ENCODE measurements around the gene CHRNA3.

The CHRNA3 gene

GRCh38 chr15:78636378-78636859 lies 15.6 kb upstream of the CHRNA3 start:
- DNase-seq (ENCODE audit: low read depth in 2 of 2) = no peak

DNA sequence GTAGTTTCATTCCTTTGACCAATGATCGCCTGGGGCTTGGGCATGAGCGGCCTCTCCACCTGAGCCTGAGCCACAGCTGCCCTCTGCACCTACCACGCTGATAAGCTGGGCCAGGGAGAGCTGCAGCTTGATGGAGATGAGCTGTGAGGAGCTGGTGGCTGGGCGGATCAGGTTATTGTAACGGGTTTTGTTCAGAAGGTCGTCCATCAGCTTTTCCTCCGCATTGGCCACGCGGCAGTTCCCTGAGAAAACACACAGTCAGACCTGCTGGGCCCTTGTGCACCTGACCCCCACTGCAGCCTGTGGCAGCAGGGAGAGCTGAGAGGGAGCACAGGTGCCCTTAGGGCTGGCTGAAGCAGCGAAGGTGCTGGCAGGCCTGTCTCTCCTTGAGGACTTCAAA lies 14.6 kb upstream of the CHRNA3 start:
- DNase-seq (ENCODE audit: low read depth in 2 of 2) = no peak

GRCh38 chr15:78634210-78635145 lies 13.7 kb upstream of the CHRNA3 start:
- no peak for DNase-seq (ENCODE audit: low read depth in 2 of 2)

DNA sequence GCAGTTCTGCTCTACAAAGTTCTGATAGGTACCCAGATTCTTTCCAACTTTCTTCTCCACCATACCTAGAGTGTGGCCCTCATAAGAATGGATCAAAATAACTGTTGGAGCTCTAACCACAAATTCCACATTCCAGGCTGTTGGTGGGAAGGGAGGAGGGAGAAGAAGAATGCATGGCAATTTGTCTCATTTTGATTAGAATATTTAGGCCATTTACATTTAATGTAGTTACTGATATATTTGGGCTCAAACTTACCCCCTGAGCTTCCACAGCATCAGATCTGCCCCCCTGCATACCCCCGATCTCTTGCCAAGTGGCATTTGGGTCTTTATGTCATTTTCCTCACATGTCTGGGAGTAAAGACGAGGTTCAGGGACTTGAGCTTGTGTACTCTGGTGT lies 12.6 kb upstream of the CHRNA3 start:
- DNase-seq (ENCODE audit: low read depth in 2 of 2) = no peak

DNA sequence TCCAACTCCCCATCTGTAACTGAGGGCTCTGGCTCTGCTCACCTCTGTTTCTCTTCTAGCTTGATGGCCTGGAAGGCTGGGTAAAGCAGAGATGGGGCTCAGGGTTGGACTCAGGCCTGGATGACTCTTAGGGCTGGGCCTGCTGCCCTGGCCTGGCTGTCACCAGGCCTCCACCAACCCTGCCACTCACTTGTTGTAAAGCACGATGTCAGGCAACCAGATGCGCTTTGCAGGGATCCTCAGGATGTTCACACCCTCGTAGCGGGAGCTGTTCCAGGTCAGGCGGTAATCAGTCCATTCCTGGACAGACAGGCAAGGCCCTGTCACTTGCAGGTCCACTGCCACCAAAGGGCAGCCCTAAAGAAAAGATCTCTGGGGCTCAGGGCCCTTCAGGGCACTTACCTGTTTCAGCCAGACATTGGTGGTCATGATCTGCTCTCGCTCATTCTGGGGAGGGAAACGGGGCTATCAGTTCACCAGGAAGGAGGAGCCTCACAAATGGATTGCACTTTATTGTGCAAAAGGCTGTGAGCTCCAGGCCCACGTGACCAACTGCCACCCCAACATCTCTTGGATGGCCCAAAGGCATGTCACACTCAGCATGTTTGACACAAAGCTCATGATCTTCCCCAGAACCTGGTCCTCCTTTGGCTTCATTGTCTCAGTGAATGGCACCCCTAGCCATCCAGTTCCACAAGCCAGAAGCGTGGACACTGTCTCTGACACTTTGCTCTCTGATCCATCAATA lies 10.3 kb upstream of the CHRNA3 start:
- no peak for DNase-seq (ENCODE audit: low read depth in 2 of 2)

DNA sequence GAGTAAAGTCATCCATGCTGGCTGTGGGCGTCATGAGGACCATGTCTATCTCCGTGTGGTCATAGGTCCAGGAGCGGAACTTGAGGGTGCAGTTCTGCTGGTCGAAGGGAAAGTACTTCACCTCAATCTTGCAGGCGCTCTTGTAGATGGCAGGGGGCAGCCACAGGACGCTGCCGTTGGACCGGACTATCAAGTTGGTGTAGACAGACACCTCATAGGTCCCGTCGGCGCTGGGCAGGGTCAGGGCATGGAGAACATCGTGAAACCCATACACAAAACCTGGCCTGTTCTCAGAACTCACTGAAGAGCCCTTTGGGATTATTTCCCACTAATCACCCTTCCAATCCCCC lies 8.9 kb upstream of the CHRNA3 start:
- no peak for DNase-seq (ENCODE audit: low read depth in 2 of 2)

DNA sequence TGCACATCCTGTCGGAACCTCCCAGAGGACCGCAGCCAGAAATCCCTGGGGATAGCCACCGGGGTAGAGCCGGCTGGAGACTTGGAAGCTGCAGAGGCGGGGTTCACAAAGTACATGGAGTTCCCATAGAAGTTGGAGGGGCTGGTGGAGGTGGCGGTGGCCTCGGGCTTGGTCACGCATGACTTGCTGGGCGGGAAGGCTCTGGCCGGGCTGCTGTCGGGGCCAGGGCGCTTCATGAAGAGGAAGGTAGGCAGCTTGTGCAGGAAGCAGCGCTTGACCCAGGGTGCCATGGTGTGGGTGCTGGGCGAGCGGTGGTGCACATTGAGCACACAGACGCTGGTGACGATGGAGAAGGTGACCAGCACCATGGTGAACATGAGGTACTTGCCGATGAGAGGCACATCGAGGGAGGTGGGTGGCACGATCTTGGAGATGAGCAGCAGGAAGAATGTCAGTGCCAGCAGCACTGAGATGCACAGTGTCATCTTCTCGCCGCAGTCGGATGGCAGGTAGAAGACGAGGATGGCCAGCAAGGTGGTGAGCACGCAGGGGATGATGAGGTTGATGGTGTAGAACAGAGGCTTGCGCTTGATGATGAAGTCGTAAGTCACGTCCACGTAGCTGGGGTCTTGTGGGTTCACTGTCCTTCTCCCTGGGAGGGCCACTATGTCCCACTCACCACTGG lies 8.4 kb upstream of the CHRNA3 start:
- DNase-seq (ENCODE audit: low read depth in 2 of 2) = no peak

DNA sequence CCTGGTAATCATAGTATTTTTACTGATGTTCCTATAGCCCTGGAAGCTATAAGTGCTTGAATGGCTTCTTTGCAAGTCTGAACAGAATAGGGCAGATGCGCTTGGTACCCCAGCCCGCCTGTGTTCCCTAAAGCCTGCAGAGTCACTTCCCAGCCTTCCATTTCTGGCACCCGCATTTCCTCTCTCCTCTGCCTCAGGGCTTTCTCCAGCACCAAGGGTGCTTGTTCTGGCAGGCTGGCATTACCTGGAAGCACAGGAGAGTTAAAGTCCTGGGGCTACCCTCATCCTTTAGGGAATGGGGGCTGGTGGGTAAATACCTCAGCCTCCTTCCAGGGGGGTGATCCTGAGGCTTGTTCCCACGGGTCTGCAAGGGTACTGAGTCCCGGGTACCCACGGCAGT lies 7.4 kb upstream of the CHRNA3 start:
- DNase-seq (ENCODE audit: low read depth in 2 of 2) = no peak

GRCh38 chr15:78627348-78627747 lies 6.6 kb upstream of the CHRNA3 start:
- no peak for DNase-seq (ENCODE audit: low read depth in 2 of 2)

- no peak for DNase-seq (ENCODE audit: low read depth in 2 of 2)
These were observed 5.7 kb upstream of the CHRNA3 start for GRCh38 chr15:78626381-78626995.

DNA sequence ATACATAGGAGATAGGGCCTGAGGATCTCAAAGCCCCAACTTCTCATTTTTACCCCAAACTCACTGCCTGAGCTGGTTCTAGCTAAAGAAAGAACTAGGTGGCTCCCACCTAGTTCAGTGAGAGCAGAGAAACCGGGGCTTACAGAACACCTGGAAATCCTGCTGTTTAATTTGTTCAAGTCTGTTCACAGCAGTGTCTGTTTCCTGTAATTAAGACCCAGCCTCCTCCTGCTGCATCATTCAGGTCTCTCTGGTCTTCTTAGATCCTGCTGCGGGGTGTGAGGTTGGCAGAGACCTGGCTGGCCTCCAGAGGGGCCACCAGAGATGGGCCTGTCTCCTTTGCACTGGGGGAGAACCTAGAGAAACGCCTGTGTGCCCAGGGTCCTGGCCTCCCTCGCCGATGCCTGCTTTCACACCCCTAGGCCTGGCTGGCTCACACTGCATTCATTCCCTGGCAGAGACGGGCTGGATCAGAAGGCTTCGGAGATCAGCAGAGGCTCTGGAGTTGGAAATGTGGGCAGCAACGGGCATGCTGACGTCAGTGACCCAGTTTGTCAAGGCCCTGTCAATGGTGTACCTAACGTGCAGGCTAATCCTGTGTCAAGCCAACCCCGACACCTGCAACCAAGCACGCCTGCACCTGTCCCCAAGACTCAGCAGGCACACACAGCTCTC lies 4.9 kb upstream of the CHRNA3 start:
- no peak for DNase-seq (ENCODE audit: low read depth in 2 of 2)

DNA sequence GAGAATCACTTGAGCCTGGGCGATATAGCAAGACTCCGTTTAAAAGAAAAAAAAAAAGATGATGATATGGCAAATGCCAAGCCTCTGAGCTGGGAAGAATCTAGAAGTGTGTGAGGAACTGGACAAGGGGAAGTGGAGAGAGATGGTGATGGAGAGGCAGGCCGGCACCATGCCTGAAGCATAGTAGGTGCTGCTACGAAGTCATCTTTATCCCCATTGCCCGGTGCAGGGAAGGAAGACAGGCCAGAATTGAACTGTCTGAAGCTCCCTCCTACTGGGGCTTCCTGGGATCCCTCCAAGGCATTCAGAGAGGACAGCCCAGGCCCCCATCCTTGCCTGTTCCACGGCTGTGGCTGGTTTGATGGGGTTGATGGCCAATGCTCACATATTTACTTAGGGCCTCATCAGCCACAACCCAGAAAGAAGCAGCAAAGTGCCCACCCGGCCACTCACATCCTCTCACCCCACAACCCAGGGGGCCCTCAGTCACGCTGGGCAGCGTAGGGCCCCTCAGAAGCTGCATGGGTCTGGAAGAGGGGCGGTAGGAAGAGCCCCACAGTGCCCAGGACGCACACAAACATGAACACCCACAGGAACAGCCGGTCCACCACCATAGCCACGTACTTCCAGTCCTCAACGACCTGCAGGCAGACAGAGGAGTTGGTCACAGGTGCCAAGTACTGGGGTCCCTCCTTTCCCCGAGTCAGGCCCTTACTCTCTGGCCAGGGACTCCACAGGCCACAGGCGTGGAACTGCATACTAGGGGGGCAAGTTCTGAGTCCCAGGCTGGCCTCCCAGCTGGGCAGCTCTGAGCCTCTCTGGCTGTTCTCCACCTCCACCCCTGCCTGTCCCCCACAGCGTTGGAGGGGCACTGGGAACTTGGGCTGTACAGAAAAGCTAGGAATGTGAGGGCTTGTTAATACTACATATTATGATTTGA lies 4.1 kb upstream of the CHRNA3 start:
- DNase-seq (ENCODE audit: low read depth in 2 of 2) = no peak

- no peak for DNase-seq (ENCODE audit: low read depth in 2 of 2)
These were observed 3.1 kb upstream of the CHRNA3 start for GRCh38 chr15:78623786-78624497.

GRCh38 chr15:78621810-78622402 lies 1.1 kb upstream of the CHRNA3 start:
- DNase-seq (ENCODE audit: low read depth in 2 of 2) = no peak

DNA sequence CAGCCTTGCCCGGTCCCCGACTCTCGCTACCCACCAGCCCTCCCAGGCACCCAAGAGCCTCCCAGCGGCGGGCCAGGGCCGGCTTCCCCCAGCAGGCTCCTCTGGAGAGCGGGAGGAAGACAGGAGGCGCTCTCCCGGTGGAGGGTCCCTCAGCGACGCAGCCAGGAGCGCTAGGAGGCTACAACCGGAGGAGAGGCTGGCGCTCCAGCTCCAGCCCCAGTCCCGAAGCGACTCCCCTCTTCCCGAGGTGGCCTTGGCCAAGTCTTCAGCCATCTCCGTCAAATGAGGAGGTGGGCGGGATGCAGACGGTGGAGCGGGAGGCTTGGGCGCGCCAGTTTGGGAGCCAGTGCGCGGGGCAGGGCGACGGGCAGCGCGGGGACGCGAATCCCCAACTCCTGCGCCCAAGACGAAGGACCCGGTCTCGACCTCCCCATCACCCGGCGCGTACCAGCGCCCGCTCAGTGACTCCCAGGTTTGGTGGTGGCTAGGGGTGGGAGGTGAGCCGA lies 722 bp downstream of the CHRNA3 start:
- no peak for DNase-seq (ENCODE audit: low read depth in 2 of 2)

DNA sequence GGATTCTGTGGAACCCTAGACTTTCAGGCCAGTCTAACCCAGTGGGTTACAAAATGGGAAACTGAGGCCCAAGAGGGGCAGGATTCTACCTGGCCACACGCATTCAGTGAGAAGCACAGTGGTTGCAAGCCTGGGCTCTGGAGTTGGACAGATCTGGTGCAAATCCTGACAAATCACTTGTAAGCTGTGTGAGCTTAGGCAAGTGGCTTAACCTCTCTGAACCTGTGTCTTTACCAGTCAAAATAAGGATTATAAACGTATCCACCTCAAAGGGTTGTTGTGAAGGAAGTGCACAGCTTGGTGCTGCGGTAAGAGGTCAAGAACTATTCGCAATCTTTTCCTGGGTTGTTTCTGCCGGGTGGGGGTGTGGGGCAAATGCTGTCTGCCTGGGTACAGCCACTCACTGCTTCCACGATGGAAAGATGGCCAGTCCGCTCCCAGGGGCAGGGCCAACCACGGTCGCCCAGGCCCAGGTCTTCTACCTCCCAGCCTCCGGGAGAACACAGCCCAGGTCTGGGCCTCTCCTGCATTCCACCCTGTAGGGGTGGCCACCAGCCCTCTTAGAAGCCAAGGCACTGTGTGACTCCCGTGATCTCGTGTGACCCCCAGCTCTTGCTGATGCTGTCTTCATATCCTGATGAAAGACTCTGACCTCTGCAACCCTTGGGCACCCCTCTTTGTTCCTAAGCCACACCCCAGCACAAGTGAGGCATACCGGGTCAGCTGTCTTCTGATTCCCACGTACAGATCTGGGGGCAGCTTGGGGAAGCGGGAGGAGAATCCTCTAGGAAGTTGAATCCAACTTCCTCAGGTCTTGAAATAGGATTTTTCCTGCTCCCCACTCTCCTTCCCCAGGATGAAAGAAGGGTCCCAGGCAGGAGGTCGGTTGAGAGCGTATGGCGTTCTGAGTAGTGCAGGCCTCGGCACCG lies 1.5 kb downstream of the CHRNA3 start:
- DNase-seq (ENCODE audit: low read depth in 2 of 2) = no peak

GRCh38 chr15:78618490-78618934 lies 2.3 kb downstream of the CHRNA3 start:
- peak; percentile 47 to 50 for DNase-seq (ENCODE audit: low read depth in 2 of 2)

DNA sequence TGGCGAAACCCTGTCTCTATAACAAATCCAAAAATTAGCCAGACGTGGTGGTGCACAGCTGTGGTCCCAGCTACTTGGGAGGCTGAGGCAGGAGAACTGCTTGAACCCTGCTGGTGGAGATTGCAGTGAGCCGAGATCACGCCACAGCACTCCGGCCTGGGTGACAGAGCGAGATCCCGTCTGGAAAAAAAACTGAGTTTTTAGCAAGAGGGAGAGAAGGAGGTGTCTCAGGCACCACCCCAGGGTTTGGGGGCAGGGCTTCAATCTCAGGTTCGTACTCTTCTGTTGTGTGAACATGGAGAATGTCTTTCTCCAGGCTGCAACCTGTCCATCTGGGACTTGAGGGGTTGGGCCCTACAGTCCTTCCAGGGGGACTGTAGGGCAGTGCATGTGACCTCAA lies 2.7 kb downstream of the CHRNA3 start:
- DNase-seq (ENCODE audit: low read depth in 2 of 2) = no peak

Measured in stimulated activated CD8-positive, alpha-beta memory T cell treated with anti-CD3 and anti-CD28 coated beads, Interleukin-15, amount 100 ng/mL, for 48 hours (primary cell).